HTR-8/SVneo (cell line): Measurements from ENCODE around the gene VAV2.
A peak's percentile ranks its signal among the peaks of the same experiment; 100 is the strongest.

ENCODE experiments used
- DNase-seq: peaks from one replicate; pipeline ENCODE4 v3.0.0; 2011; ENCODE audit warnings: low spot score, mixed read lengths; ENCODE audit not compliant: insufficient read length
- FAIRE-seq: peaks from 2 replicates; lab custom pipeline; 2011; peaks lifted over from hg19 to GRCh38; lab: Jason Lieb, UNC

VAV2 gene

GRCh38 chr9:133809335-133809734 is 182.8 kb downstream of the VAV2 start:
- FAIRE-seq (no peak), DNase-seq (no peak)

- FAIRE-seq (no peak), DNase-seq (no peak)
Measured at GRCh38 chr9:133807818-133808217, 184.3 kb downstream of the VAV2 start.

- FAIRE-seq, result no peak
Measured at GRCh38 chr9:133807037-133807436, 185.1 kb downstream of the VAV2 start.

GRCh38 chr9:133806623-133807010 is 185.5 kb downstream of the VAV2 start:
- no peak for DNase-seq
- FAIRE-seq, result no peak

More at GRCh38 chr9:133807037-133807436, 185.1 kb downstream of the VAV2 start:
- DNase-seq, result no peak

GRCh38 chr9:133805876-133806622 is 186.1 kb downstream of the VAV2 start:
- no peak for FAIRE-seq

DNA sequence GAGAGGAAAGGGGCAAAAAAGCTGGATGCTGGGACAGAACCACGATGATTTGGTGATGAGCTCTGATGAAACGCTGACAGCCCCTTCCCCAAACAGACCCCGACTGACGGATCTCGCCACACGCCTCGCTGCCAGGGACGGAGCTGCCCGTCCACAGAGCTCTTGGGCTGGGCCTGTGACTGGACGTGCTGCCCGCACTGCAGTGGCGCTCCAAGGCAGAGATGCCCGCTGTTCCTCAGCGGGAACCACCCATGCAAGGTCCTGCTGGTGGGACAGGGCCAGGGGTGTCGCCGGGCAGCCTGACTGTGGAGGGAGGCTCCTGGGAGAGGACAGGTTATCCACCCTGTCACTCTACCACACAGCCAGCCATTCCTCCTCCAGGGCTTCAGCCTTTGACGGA is 187.9 kb downstream of the VAV2 start:
- DNase-seq (no peak), FAIRE-seq (no peak)

More at GRCh38 chr9:133805876-133806622, 186.1 kb downstream of the VAV2 start:
- no peak for DNase-seq

DNA sequence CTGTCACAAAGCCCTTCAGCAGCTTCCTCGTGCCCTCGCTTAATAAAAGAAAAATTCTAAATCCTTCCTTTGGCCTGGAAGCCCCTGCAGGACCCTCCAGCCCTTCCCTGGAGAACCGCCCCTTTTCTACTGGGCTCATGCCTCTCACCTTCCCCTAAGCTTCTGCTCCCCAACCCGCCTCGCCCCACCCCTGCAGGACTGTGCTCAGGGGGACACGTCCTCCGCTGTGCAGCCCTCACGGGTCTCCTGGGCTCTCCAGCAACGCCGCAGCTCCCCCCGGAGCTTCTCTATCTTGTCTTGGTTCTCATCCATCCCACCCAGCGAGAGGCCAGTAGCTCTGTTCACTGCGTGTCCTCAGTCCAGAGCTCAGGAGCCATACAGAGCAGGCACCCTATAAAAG is 188.4 kb downstream of the VAV2 start:
- FAIRE-seq (no peak), DNase-seq (no peak)

DNA sequence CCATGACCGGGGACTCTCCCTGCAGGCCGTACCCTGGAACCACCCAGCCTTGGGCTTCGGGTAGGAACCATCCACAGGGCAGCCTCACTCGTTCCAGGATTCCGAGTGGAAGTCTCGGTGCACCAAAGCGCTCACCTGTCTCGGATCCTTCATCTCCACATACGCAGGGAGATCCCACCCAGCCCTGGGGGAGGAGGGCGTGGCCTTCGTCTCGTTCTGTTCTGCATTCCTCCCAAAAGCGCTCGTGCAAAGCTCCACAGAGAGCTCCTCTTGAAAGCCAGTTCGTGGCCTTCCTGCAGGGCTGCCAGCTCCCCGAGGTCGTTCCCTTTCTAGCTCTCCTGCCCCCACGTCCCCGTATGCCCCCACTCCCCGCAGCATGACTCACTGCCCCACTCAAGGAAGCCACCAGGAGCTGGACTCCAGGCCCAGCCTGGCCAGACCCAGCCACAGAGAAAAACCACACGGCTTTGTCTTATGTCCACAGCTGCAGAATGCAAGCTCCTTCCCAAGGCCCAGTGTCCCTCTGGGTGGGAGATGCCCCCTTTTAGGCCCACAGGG is 189.0 kb downstream of the VAV2 start:
- FAIRE-seq (no peak), DNase-seq (no peak)

GRCh38 chr9:133801739-133802138 is 190.4 kb downstream of the VAV2 start:
- FAIRE-seq (no peak), DNase-seq (no peak)

- FAIRE-seq, result no peak
Measured at GRCh38 chr9:133800266-133800665, 191.9 kb downstream of the VAV2 start.

DNA sequence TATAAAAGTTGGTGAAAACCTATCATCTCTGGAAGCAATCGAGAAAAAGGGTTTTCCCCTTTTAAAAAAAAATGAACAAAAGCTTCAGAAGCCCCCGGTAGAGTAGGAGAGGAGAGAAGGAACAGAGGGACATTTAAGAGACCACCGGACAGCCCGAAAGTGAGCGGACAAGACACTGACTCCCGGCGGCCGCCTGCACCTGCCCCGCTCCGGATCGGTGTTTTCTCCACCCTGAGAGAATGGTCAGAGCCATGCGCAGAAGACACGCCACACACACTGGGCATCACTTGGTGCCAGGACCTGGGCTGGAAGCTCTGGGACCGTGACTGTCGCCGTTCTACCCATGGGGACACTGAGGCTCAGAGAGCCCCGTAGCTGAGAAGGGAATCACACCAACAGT is 192.4 kb downstream of the VAV2 start:
- FAIRE-seq, result no peak
- DNase-seq, result no peak

More at GRCh38 chr9:133800266-133800665, 191.9 kb downstream of the VAV2 start:
- no peak for DNase-seq

- FAIRE-seq (no peak), DNase-seq (no peak)
Measured at GRCh38 chr9:133799106-133799505, 193.0 kb downstream of the VAV2 start.

- FAIRE-seq (no peak), DNase-seq (no peak)
Measured at GRCh38 chr9:133798160-133798559, 194.0 kb downstream of the VAV2 start.

- DNase-seq, result no peak
Measured at GRCh38 chr9:133797406-133798105, 194.6 kb downstream of the VAV2 start.

GRCh38 chr9:133796562-133796961 is 195.6 kb downstream of the VAV2 start:
- FAIRE-seq (no peak), DNase-seq (no peak)

More at GRCh38 chr9:133797406-133798105, 194.6 kb downstream of the VAV2 start:
- no peak for FAIRE-seq

DNA sequence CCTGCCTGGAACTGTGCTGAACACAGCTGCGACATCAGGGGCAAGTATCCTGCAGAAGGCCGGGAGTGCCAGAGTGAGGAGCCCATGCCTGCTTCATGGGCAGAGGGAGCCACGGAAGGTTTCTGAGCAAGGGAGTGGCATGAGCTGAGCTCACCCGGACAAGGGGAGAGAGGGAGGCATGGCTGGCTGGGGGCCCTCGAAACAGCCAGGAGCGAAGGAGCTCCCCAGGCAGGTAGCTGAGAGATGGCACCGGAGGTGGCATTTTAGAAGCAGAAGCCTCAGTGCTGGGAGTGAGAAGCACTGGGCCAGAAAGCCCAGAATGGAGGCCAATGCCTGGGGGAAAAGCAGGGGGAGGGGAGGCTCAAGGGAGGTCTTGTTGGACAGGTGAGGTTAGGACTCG is 197.1 kb downstream of the VAV2 start:
- DNase-seq, result no peak
- FAIRE-seq, result no peak

GRCh38 chr9:133794016-133794760 is 197.9 kb downstream of the VAV2 start:
- FAIRE-seq (no peak), DNase-seq (no peak)

- DNase-seq, result no peak
- FAIRE-seq, result no peak
Measured at GRCh38 chr9:133793471-133793870, 198.7 kb downstream of the VAV2 start.

- FAIRE-seq (peak; percentile 81), DNase-seq (peak; percentile 78)
Measured at GRCh38 chr9:133792721-133793470, 199.2 kb downstream of the VAV2 start.
